ENCODE data around the gene SLIT3.

SLIT3 gene

GRCh38 chr5:168784454-168784853 is 516.5 kb downstream of the SLIT3 start:
- Mint-ChIP-seq H3K36me3 (no peaks in the 10 kb centered on the region), H3K27me3 (peaks cover 5% of the 10 kb centered on the region), H3K9me3 (no peaks in the 10 kb centered on the region)

GRCh38 chr5:168781941-168782571 is 518.9 kb downstream of the SLIT3 start:
- CTCF ChIA-PET, result no interaction called here
- H3K4me3 Mint-ChIP-seq, result no peak overlapping the region

More at GRCh38 chr5:168784454-168784853, 516.5 kb downstream of the SLIT3 start:
- no peak overlapping the region for H3K4me3 Mint-ChIP-seq
- H3K27ac Mint-ChIP-seq, result no peak overlapping the region
- CTCF ChIA-PET, result no interaction called here
- H3K4me1 Mint-ChIP-seq, result no peaks in the 10 kb centered on the region
- no peak for DNase-seq

DNA sequence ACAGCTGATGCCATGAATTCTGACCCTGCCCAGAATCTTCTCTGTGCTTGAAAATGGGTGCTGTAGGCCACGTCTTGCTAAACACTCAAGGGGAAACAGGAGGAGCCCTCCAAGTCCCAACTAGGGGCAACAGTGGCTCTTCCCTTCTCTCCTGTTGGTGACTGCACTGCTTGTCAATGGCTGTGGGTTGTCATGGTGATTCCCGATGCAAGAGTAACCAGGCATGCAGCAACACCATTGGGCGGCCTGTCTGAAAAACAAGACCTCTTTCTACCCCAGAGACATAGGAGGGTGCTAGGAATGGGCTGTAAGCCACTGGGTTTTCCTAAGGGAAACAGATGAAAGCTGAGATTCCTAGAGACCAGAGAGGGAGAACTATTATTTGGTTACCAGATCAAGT is 520.1 kb downstream of the SLIT3 start:
- Mint-ChIP-seq H3K27me3 (peaks cover 8% of the 10 kb centered on the region), H3K36me3 (no peaks in the 10 kb centered on the region), H3K27ac (no peak overlapping the region), H3K9me3 (no peaks in the 10 kb centered on the region), H3K4me1 (no peaks in the 10 kb centered on the region), H3K4me3 (no peak overlapping the region)
- CTCF ChIA-PET, result no interaction called here
- no peak for DNase-seq

More at GRCh38 chr5:168781941-168782571, 518.9 kb downstream of the SLIT3 start:
- no peak for DNase-seq
- Mint-ChIP-seq H3K27ac (no peak overlapping the region), H3K9me3 (no peaks in the 10 kb centered on the region), H3K27me3 (peaks cover 5% of the 10 kb centered on the region), H3K36me3 (no peaks in the 10 kb centered on the region), H3K4me1 (no peaks in the 10 kb centered on the region)

GRCh38 chr5:168779333-168779732 is 521.6 kb downstream of the SLIT3 start:
- Mint-ChIP-seq H3K27me3 (peaks cover 8% of the 10 kb centered on the region), H3K9me3 (no peaks in the 10 kb centered on the region), H3K27ac (no peak overlapping the region), H3K36me3 (no peaks in the 10 kb centered on the region), H3K4me1 (no peaks in the 10 kb centered on the region), H3K4me3 (no peak overlapping the region)
- DNase-seq, result no peak
- CTCF ChIA-PET, result no interaction called here

DNA sequence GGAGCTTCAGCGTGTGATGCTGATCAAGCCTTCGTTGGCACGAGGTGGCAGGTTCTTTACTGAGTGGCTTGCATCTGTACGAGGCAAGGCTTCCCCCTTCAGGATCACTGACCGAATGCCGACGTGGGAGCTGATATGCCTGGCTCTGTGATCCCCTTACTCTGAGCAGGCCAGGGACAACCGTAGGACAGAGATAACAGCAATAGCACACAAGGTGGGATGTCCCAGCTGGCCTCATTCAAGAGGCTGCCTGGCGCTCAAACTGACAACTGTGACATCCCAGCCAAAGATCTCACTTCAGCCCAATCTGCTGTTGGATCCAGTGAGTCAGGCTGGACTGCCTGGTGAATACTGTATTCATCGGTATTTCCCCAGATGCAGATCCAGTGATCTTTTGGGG is 522.4 kb downstream of the SLIT3 start:
- DNase-seq, result no peak
- H3K27ac Mint-ChIP-seq, result no peak overlapping the region
- H3K4me3 Mint-ChIP-seq, result no peak overlapping the region
- H3K9me3 Mint-ChIP-seq, result no peaks in the 10 kb centered on the region
- peaks cover 8% of the 10 kb centered on the region for H3K27me3 Mint-ChIP-seq
- CTCF ChIA-PET, result no interaction called here
- no peaks in the 10 kb centered on the region for H3K4me1 Mint-ChIP-seq
- no peaks in the 10 kb centered on the region for H3K36me3 Mint-ChIP-seq

- Mint-ChIP-seq H3K27ac (no peak overlapping the region), H3K4me1 (no peaks in the 10 kb centered on the region), H3K36me3 (no peaks in the 10 kb centered on the region), H3K27me3 (peaks cover 8% of the 10 kb centered on the region), H3K9me3 (no peaks in the 10 kb centered on the region), H3K4me3 (no peak overlapping the region)
- DNase-seq, result no peak
- CTCF ChIA-PET, result no interaction called here
Measured at GRCh38 chr5:168777651-168778050, 523.3 kb downstream of the SLIT3 start.

DNA sequence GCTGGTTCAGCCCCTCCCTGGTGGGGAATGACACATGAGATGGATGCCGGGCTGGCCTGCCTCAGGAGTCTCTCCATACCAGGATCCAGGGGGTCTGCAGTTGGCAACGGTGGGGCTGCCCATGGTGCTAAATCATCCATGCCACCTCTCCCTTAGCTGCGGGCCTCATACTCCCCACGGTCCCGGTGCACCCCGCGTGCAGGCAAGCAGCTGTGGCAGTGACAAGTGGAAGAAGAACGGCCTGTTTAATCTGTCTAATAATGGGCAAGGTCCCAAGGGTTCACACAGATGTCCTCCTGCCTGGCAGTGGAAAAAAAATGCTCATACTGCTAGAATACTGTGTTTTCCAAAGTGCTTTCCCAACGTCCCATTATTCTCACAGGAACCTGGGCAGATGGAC is 524.9 kb downstream of the SLIT3 start:
- H3K36me3 Mint-ChIP-seq, result no peaks in the 10 kb centered on the region
- H3K27me3 Mint-ChIP-seq, result peaks cover 9% of the 10 kb centered on the region
- CTCF ChIA-PET, result no interaction called here
- no peak for DNase-seq
- H3K4me3 Mint-ChIP-seq, result no peak overlapping the region
- H3K27ac Mint-ChIP-seq, result no peak overlapping the region
- no peaks in the 10 kb centered on the region for H3K4me1 Mint-ChIP-seq
- H3K9me3 Mint-ChIP-seq, result no peaks in the 10 kb centered on the region

DNA sequence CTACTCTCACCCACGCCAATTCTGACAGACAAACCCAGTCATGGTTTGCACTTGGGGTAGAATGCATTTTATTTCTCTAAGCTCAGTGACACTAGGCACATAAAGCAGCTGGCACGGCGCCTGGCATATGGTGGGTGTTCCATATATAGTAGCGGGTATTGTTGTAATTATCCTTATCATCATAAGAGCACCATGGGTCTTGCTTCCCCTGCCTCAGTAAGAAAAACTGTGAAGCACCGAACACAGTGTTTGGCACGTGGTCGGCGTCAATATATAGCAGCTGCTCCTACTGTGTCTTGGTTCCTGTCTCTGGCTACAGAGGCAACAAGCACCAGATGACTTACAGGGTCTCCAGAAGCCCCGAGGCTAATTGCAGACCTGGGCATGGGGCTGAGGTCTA is 527.7 kb downstream of the SLIT3 start:
- Mint-ChIP-seq H3K4me1 (no peaks in the 10 kb centered on the region), H3K27ac (no peak overlapping the region), H3K36me3 (no peaks in the 10 kb centered on the region), H3K27me3 (peaks cover 15% of the 10 kb centered on the region), H3K4me3 (no peak overlapping the region), H3K9me3 (no peaks in the 10 kb centered on the region)
- no peak for DNase-seq
- CTCF ChIA-PET, result no interaction called here

DNA sequence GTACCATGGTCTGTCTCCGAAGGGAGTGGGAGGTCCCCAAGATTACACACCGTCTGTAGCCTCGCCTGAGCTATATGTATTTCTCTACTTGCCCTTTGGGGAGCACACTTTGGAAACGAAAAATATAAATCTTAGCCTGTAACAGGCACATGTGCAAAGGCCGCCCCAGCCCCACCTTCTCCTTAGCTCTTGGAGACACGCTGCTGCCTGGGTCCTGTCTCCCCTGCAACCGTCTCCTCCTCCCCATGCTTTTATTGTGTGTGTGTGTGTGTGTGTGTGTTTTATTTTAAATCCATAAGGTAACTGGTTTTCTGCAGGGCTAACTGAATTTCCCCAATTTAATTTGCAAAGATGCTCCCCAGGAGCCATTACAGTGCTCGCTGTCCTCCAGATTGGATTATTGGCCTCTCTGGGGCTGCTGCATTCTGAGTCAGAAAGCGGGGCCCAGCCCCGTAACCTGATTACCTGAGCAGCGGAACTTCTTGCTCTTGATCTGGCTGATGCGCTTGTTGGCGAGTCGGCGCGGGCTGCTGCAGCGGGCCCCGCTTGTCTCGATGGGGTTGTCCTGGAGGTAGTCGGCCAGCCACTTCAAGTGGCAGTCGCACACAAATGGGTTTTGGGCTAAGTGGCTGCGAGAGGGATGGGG is 528.5 kb downstream of the SLIT3 start:
- Mint-ChIP-seq H3K27me3 (peaks cover 20% of the 10 kb centered on the region), H3K36me3 (no peaks in the 10 kb centered on the region), H3K9me3 (no peaks in the 10 kb centered on the region), H3K4me1 (no peaks in the 10 kb centered on the region), H3K4me3 (no peak overlapping the region), H3K27ac (no peak overlapping the region)
- no peak for DNase-seq
- CTCF ChIA-PET, result no interaction called here

DNA sequence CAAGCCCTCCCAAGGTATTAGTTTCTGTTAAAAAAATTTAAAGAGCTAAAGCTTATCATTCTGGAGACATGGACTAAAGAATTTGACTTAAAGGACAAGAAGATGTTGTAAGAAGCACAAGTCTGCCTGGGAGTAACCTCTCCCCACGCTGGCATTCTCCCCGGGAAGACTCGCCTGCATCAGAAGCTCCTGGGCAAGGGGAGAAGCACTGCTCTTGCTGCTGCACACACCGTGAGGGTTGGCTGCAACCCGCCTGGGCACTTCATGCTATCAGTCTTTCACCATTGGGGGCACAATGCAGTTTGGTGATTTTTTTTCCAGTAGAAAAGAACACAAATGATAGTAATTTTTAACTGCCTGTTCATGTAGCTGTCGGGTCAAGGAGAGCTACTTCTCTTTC is 529.3 kb downstream of the SLIT3 start:
- CTCF ChIA-PET, result no interaction called here
- peaks cover 20% of the 10 kb centered on the region for H3K27me3 Mint-ChIP-seq
- no peak overlapping the region for H3K4me3 Mint-ChIP-seq
- DNase-seq, result no peak
- no peak overlapping the region for H3K27ac Mint-ChIP-seq
- no peaks in the 10 kb centered on the region for H3K4me1 Mint-ChIP-seq
- H3K36me3 Mint-ChIP-seq, result no peaks in the 10 kb centered on the region
- H3K9me3 Mint-ChIP-seq, result no peaks in the 10 kb centered on the region

- CTCF ChIA-PET, result no interaction called here
- Mint-ChIP-seq H3K4me1 (no peaks in the 10 kb centered on the region), H3K4me3 (no peak overlapping the region), H3K9me3 (no peaks in the 10 kb centered on the region), H3K36me3 (no peaks in the 10 kb centered on the region), H3K27me3 (peaks cover 17% of the 10 kb centered on the region), H3K27ac (no peak overlapping the region)
- no peak for DNase-seq
Measured at GRCh38 chr5:168770996-168771395, 529.9 kb downstream of the SLIT3 start.

- Mint-ChIP-seq H3K4me1 (no peaks in the 10 kb centered on the region), H3K27ac (no peak overlapping the region), H3K9me3 (no peaks in the 10 kb centered on the region), H3K4me3 (no peak overlapping the region), H3K36me3 (no peaks in the 10 kb centered on the region), H3K27me3 (peaks cover 17% of the 10 kb centered on the region)
- DNase-seq, result no peak
- CTCF ChIA-PET, result no interaction called here
Measured at GRCh38 chr5:168770036-168770498, 530.9 kb downstream of the SLIT3 start.

DNA sequence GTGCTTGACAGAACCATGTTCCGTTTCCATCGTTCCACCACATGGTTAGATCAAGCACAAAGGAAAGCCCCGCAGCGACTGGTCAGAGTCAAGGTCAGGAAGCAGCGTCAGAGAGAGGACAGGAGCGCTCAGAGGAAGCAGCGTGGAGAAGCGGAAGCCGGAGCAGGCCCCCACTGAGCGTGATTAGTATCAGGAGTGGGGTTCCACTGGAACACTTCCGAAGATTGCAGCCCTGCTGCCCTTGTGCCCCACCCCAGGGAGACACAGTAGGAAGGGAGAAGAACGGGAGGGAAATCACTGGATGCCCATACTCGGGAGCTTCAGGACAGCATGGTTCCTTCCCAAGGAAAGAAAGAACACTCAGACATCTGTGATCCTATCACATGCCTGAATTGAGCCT is 532.8 kb downstream of the SLIT3 start:
- no peak overlapping the region for H3K4me3 Mint-ChIP-seq
- no peak for DNase-seq
- H3K4me1 Mint-ChIP-seq, result no peaks in the 10 kb centered on the region
- no peaks in the 10 kb centered on the region for H3K36me3 Mint-ChIP-seq
- CTCF ChIA-PET, result no interaction called here
- H3K9me3 Mint-ChIP-seq, result no peaks in the 10 kb centered on the region
- H3K27ac Mint-ChIP-seq, result peak overlapping the region; percentile 60
- peaks cover 17% of the 10 kb centered on the region for H3K27me3 Mint-ChIP-seq

- H3K4me1 Mint-ChIP-seq, result no peaks in the 10 kb centered on the region
- CTCF ChIA-PET, result no interaction called here
- no peaks in the 10 kb centered on the region for H3K9me3 Mint-ChIP-seq
- no peak for DNase-seq
- H3K27ac Mint-ChIP-seq, result no peak overlapping the region
- H3K4me3 Mint-ChIP-seq, result no peak overlapping the region
- H3K36me3 Mint-ChIP-seq, result no peaks in the 10 kb centered on the region
- H3K27me3 Mint-ChIP-seq, result peaks cover 17% of the 10 kb centered on the region
Measured at GRCh38 chr5:168766426-168766700, 534.6 kb downstream of the SLIT3 start.

DNA sequence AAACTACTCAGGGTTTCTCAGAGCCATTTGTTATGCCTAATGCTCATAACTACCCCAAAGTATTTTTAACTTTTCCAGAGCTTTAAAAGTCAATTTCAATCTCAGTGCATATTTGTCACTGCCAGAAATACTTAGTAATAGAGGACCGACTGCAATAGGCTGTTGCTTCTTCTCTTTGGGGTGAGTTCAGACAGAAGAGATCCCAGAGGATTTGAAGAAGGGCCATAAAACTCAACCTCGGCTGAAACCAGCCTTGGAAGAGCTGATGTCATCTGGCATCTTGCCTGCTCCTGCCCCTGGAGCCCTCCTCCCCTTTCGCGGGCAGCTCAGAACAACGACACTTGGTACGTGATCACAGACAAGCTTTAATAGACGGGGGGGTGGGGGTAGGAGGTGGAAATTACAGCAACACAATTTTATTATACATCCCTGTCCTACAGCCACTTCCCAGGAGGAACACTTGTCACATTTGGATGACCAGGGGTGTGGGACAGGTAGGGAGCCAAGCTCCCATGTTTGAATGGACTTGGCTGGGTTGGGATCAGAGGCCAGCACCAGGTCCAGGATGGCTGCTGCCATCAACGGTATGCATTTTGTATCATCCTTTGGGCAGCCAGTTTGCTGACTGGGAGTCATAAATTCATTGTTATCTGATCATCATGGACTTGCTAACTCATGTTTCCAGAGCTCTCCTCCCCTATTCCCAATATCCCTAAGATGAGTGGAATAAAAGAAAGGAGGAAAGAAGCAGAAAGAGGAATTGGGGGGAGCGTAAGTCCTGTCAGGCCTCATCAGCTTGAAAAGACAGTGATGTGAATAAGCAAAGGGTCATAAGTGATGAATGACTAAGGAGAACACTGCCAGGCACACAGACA is 535.2 kb downstream of the SLIT3 start:
- no peak overlapping the region for H3K27ac Mint-ChIP-seq
- H3K4me1 Mint-ChIP-seq, result no peaks in the 10 kb centered on the region

More for the DNA sequence above, 535.2 kb downstream of the SLIT3 start:
- CTCF ChIA-PET, result no interaction called here
- Mint-ChIP-seq H3K9me3 (no peaks in the 10 kb centered on the region), H3K36me3 (no peaks in the 10 kb centered on the region), H3K27me3 (peaks cover 13% of the 10 kb centered on the region), H3K4me3 (no peak overlapping the region)
- DNase-seq, result no peak

Measured in activated naive CD4-positive, alpha-beta T cell treated with anti-CD3 and anti-CD28 coated beads, Interleukin-2, amount 10 ng/mL, durations not matched to agents 7 days and 5 days (primary cell).